22Rv1 (cell line): Measurements from ENCODE around the gene CAPZB.

Source experiments
- H3K27ac ChIP-seq: fragments of 450-650 bp; 2 replicates; pipeline ENCODE4 v1.5.1; 2017
- CTCF ChIP-seq: fragments of 450-650 bp; IDR thresholded peaks from 2 replicates; pipeline ENCODE4 v1.5.1; 2017; ENCODE audit warnings: mild to moderate bottlenecking
- ZFX ChIP-seq: fragments of 450-650 bp; IDR thresholded peaks from 2 replicates; pipeline ENCODE4 v1.6.1; 2017; ENCODE audit warnings: antibody characterized with exemption, borderline replicate concordance

The CAPZB gene

DNA sequence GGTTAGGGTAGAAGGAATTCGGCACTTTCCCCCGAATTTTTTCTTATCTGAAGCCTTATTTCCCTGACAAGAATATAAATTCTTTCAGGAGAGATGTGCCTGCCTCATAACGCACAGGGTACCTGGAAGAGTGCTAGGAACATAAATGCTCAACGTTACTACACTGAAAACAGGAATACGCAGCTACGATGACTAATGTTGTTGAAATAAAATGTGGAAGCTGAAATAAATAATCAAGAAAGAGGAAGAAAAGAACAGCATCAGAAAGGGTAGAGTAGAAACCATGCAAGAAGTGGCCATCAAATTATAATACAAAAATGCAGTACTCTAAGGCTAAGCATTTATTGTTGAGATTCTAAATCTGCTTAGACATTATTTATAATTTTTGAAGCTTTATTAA, 139.3 kb downstream of the CAPZB start:
- H3K27ac ChIP-seq, result no peak overlapping the region
- no peak for TF ChIP-seq ZFX
- TF ChIP-seq CTCF, result no peak

GRCh38 chr1:19345391-19345790, 139.9 kb downstream of the CAPZB start:
- no peak overlapping the region for H3K27ac ChIP-seq
- TF ChIP-seq CTCF, result no peak
- no peak for TF ChIP-seq ZFX

- TF ChIP-seq ZFX (no peak), CTCF (no peak)
- no peak overlapping the region for H3K27ac ChIP-seq
Measured at GRCh38 chr1:19344831-19345230, 140.5 kb downstream of the CAPZB start.

- no peak overlapping the region for H3K27ac ChIP-seq
- TF ChIP-seq ZFX, result no peak
- TF ChIP-seq CTCF, result peak; percentile 87
Measured at GRCh38 chr1:19344372-19344810, 140.9 kb downstream of the CAPZB start.

GRCh38 chr1:19343617-19344350, 141.6 kb downstream of the CAPZB start:
- TF ChIP-seq ZFX (no peak), CTCF (no peak)
- no peak overlapping the region for H3K27ac ChIP-seq

GRCh38 chr1:19342894-19343616, 142.3 kb downstream of the CAPZB start:
- TF ChIP-seq ZFX, result no peak
- TF ChIP-seq CTCF, result no peak
- H3K27ac ChIP-seq, result no peak overlapping the region

- no peak for TF ChIP-seq CTCF
- TF ChIP-seq ZFX, result no peak
- H3K27ac ChIP-seq, result no peak overlapping the region
Measured at GRCh38 chr1:19342062-19342750, 143.1 kb downstream of the CAPZB start.
